ENCODE measurements around the gene GOSR2. TPM values are rescaled to one million over a fixed set of nuclear protein-coding genes. Genes with fewer than 3 reads are reported as not detected.

The GOSR2 gene
- total and polyA plus RNA-seq, 12 donors: 14.4 to 69.2 (median 43.3) TPM

GRCh38 chr17:46989637-46990431, 66.9 kb downstream of the GOSR2 start:
- Histone ChIP-seq H3K4me3 (no peak overlapping the region), H3K27me3 (no peaks in the 10 kb centered on the region), H3K4me1 (replicated peaks in 1 of 2) (no peaks in the 10 kb centered on the region), H3K36me3 (replicated peaks in 1 of 2) (no peaks in the 10 kb centered on the region), H3K27ac (no peak overlapping the region), H3K9me3 (replicated peaks in 1 of 3) (no peaks in the 10 kb centered on the region)
- intact Hi-C loops (cut with DNase I): loop anchor here (10.0 kb wide), 2 partner anchors 125 to 145 kb away; no protein-coding TSS in a partner anchor
- 63 to 80% (median 68%) methylated on average over 10 to 11 of the region's 11 CpGs for WGBS, 4 donors
- TF ChIP-seq, protein P1, sequence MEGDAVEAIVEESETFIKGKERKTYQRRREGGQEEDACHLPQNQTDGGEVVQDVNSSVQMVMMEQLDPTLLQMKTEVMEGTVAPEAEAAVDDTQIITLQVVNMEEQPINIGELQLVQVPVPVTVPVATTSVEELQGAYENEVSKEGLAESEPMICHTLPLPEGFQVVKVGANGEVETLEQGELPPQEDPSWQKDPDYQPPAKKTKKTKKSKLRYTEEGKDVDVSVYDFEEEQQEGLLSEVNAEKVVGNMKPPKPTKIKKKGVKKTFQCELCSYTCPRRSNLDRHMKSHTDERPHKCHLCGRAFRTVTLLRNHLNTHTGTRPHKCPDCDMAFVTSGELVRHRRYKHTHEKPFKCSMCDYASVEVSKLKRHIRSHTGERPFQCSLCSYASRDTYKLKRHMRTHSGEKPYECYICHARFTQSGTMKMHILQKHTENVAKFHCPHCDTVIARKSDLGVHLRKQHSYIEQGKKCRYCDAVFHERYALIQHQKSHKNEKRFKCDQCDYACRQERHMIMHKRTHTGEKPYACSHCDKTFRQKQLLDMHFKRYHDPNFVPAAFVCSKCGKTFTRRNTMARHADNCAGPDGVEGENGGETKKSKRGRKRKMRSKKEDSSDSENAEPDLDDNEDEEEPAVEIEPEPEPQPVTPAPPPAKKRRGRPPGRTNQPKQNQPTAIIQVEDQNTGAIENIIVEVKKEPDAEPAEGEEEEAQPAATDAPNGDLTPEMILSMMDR (IDR thresholded peaks at IDR 0.05): no peak
- no peak for TF ChIP-seq POLR2A (IDR thresholded peaks at IDR 0.05)
- no peak for DNase-seq

DNA sequence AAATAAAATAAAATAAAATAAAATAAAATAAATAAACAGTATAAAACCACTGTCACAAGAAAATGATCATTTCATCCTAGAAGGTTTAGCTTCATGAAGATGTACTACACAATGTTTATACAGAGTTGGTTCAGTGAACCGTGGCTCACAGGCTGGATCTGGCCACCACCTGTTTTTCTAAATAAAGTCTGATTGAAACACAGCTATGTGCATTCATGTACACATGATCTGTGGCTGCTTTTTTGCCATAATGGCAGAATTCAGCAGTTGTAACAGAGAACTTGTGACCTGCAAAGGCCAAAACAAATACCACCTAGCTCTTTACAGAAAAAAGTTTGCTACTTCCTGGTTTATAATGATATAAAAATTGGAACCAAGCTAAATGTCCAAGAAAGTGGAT, 68.7 kb downstream of the GOSR2 start:
- H3K36me3 ChIP-seq (replicated peaks in 1 of 2): no peaks in the 10 kb centered on the region
- no peaks in the 10 kb centered on the region for H3K27me3 ChIP-seq
- H3K4me1 ChIP-seq (replicated peaks in 1 of 2): no peaks in the 10 kb centered on the region
- intact Hi-C loops (cut with DNase I): loop anchor here (10.0 kb wide), 2 partner anchors 127 to 147 kb away; no protein-coding TSS in a partner anchor
- TF ChIP-seq, protein P1 (IDR thresholded peaks at IDR 0.05): no peak
- TF ChIP-seq POLR2A (IDR thresholded peaks at IDR 0.05): no peak
- no peak for DNase-seq
- H3K4me3 ChIP-seq: no peak overlapping the region
- no peaks in the 10 kb centered on the region for H3K9me3 ChIP-seq (replicated peaks in 1 of 3)
- 67 to 91% (median 78%) methylated on average over 1 of the region's 1 CpG for WGBS, 4 donors
- no peak overlapping the region for H3K27ac ChIP-seq

Small RNAs within 50 kb of the gene (microRNA-seq; reads per million reads assigned to microRNA genes)
- 0 reads per million in 3 donors for gene MIR5089

Small RNAs within 50 kb of the gene (small RNA-seq; reads per million reads assigned to genes)
- 0 reads per million in 2 donors for gene MIR5089
- 0 reads per million in 2 donors for gene RNU6ATAC3P

Other genes with a start within 250 kb of the GOSR2 start
- 1 to 10 TPM in 3 of 9 donors, under 1 TPM in 4, not detected in 2; 0.17 to 1.1 (median 0.46) TPM for gene WNT3, start 104.5 kb upstream of the GOSR2 start, total RNA-seq
- gene WNT3, start 104.5 kb upstream of the GOSR2 start, polyA plus RNA-seq: 1 to 10 TPM in 1 of 3 donors, under 1 TPM in 2; 0.16 to 1.0 (median 0.40) TPM
- 1 to 10 TPM in 4 of 9 donors, under 1 TPM in 3, not detected in 2; 0.23 to 2.0 (median 1.1) TPM for gene WNT9B, start 71.6 kb upstream of the GOSR2 start, total RNA-seq
- gene WNT9B, start 71.6 kb upstream of the GOSR2 start, polyA plus RNA-seq: under 1 TPM in 2 of 3 donors, not detected in 1; 0.07 to 0.15 TPM
- gene RPRML, start 56.1 kb downstream of the GOSR2 start, total RNA-seq: not detected
- gene RPRML, start 56.1 kb downstream of the GOSR2 start, polyA plus RNA-seq: under 1 TPM in 1 of 3 donors, not detected in 2; 0.07 TPM